Measurements from ENCODE around the gene GPR119. TPM values are rescaled to one million over a fixed set of nuclear protein-coding genes. Genes with fewer than 3 reads are reported as not detected.

GPR119 gene
- total RNA-seq, 1 experiment from 2014 or later: not detected

GRCh38 chrX:130402208-130402684 is 16.8 kb upstream of the GPR119 start:
- Mint-ChIP-seq H3K27ac (peak overlapping the region; percentile 46), H3K4me1 (no peaks in the 10 kb centered on the region; the same call in 1 of the 2 replicates), H3K27me3 (ENCODE audit: low read depth) (peaks cover 16% of the 10 kb centered on the region), H3K4me3 (peak overlapping the region; percentile 89), H3K36me3 (peaks cover 6% of the 10 kb centered on the region; the same call in 1 of the 2 replicates), H3K9me3 (no peaks in the 10 kb centered on the region)
- POLR2A ChIA-PET: no interaction called here
- DNase-seq (ENCODE audit: low spot score) (no peak), ATAC-seq (peak; percentile 17; the same call in 1 of the 2 replicates)
- CTCF ChIA-PET: interaction anchor here (1.1 kb wide), 1 partner anchor 8 kb away, joined by 5 read pairs; no protein-coding TSS in a partner anchor
- TF ChIP-seq CREB1 (CRISPR knock-in tag; IDR thresholded peaks at IDR 0.05) (no peak), JUN (CRISPR knock-in tag; IDR thresholded peaks at IDR 0.05) (no peak), ZNF532 (CRISPR knock-in tag; IDR thresholded peaks at IDR 0.05; ENCODE audit: borderline replicate concordance) (no peak), ZNF416 (CRISPR knock-in tag; IDR thresholded peaks at IDR 0.05) (no peak), ATF6 (CRISPR knock-in tag; IDR thresholded peaks at IDR 0.05) (no peak), PREB (CRISPR knock-in tag; IDR thresholded peaks at IDR 0.05; ENCODE audit: borderline replicate concordance) (no peak), ZNF121 (CRISPR knock-in tag; IDR thresholded peaks at IDR 0.05) (no peak), FOXP1 (CRISPR knock-in tag; IDR thresholded peaks at IDR 0.05; ENCODE audit: borderline replicate concordance) (no peak), E2F5 (CRISPR knock-in tag; IDR thresholded peaks at IDR 0.05) (no peak), ZNF232 (CRISPR knock-in tag; IDR thresholded peaks at IDR 0.05) (no peak), CDX4 (CRISPR knock-in tag; IDR thresholded peaks at IDR 0.05; ENCODE audit: borderline replicate concordance) (no peak), USF2 (CRISPR knock-in tag; IDR thresholded peaks at IDR 0.05) (no peak), GTF2I (CRISPR knock-in tag; conservative IDR thresholded peaks at IDR 0.05) (no peak), NFYB (CRISPR knock-in tag; conservative IDR thresholded peaks at IDR 0.05; ENCODE audit: low read depth) (no peak), ZNF263 (CRISPR knock-in tag; IDR thresholded peaks at IDR 0.05; ENCODE audit: low read depth) (no peak), NFATC4 (CRISPR knock-in tag; IDR thresholded peaks at IDR 0.05) (no peak), FOXK1 (CRISPR knock-in tag; IDR thresholded peaks at IDR 0.05) (no peak), PRDM15 (CRISPR knock-in tag; IDR thresholded peaks at IDR 0.05) (no peak)
